Activated naive CD4-positive, alpha-beta T cell treated with anti-CD3 and anti-CD28 coated beads, Interleukin-2, amount 50 U/mL, for 24 hours (primary cell): ENCODE results near the gene ZFYVE9.
A peak's percentile ranks its signal among the peaks of the same experiment; 100 is the strongest.
"Not testable (repeated sequence)": the region's sequence is repeated elsewhere in the genome, so short reads cannot be mapped to it uniquely, and the experiment has no call there.

Experiments used
- H3K27ac Mint-ChIP-seq: one replicate; pipeline ENCODE4 v1.8.0; 2021; ENCODE audit warnings: mild to moderate bottlenecking, mixed read lengths
- H3K27me3 Mint-ChIP-seq: one replicate; pipeline ENCODE4 v1.8.0; 2021; ENCODE audit warnings: mixed read lengths
- H3K36me3 Mint-ChIP-seq: one replicate; pipeline ENCODE4 v1.8.0; 2021; ENCODE audit warnings: mixed read lengths
- H3K4me1 Mint-ChIP-seq: one replicate; pipeline ENCODE4 v1.8.0; 2021; ENCODE audit warnings: mixed read lengths
- H3K4me3 Mint-ChIP-seq: one replicate; pipeline ENCODE4 v1.8.0; 2021; ENCODE audit warnings: mild to moderate bottlenecking, mixed read lengths
- H3K9me3 Mint-ChIP-seq: one replicate; pipeline ENCODE4 v1.8.0; 2021; ENCODE audit warnings: mixed read lengths

The ZFYVE9 gene

GRCh38 chr1:52140633-52141512, 1.0 kb upstream of the ZFYVE9 start:
- no peaks in the 10 kb centered on the region for H3K27me3 Mint-ChIP-seq
- H3K4me1 Mint-ChIP-seq, result peaks cover 53% of the 10 kb centered on the region
- peak overlapping the region; percentile 71 for H3K4me3 Mint-ChIP-seq
- H3K36me3 Mint-ChIP-seq, result peaks cover 2% of the 10 kb centered on the region
- H3K27ac Mint-ChIP-seq, result peak overlapping the region; percentile 96
- H3K9me3 Mint-ChIP-seq, result no peaks in the 10 kb centered on the region

GRCh38 chr1:52142220-52143183, 613 bp downstream of the ZFYVE9 start:
- H3K27ac Mint-ChIP-seq, result peak overlapping the region; percentile 73

GRCh38 chr1:52145137-52145536, 3.2 kb downstream of the ZFYVE9 start:
- Mint-ChIP-seq H3K27ac (peak overlapping the region; percentile 39), H3K27me3 (no peaks in the 10 kb centered on the region), H3K36me3 (no peaks in the 10 kb centered on the region), H3K4me3 (peak overlapping the region; percentile 73), H3K4me1 (peaks cover 41% of the 10 kb centered on the region), H3K9me3 (no peaks in the 10 kb centered on the region)

More at GRCh38 chr1:52142220-52143183, 613 bp downstream of the ZFYVE9 start:
- Mint-ChIP-seq H3K4me3 (peak overlapping the region; percentile 93), H3K36me3 (no peaks in the 10 kb centered on the region), H3K4me1 (peaks cover 56% of the 10 kb centered on the region), H3K27me3 (no peaks in the 10 kb centered on the region), H3K9me3 (no peaks in the 10 kb centered on the region)

GRCh38 chr1:52150445-52150844, 8.6 kb downstream of the ZFYVE9 start:
- not testable (repeated sequence) for H3K9me3 Mint-ChIP-seq, H3K4me3 Mint-ChIP-seq, H3K36me3 Mint-ChIP-seq, H3K27ac Mint-ChIP-seq, H3K27me3 Mint-ChIP-seq
- peaks cover 13% of the 10 kb centered on the region for H3K4me1 Mint-ChIP-seq

- Mint-ChIP-seq H3K4me1 (peaks cover 17% of the 10 kb centered on the region), H3K27ac (no peak overlapping the region), H3K9me3 (no peaks in the 10 kb centered on the region), H3K27me3 (no peaks in the 10 kb centered on the region), H3K36me3 (no peaks in the 10 kb centered on the region), H3K4me3 (no peak overlapping the region)
Observed at GRCh38 chr1:52150946-52151345, 9.1 kb downstream of the ZFYVE9 start.

- peaks cover 14% of the 10 kb centered on the region for H3K4me1 Mint-ChIP-seq
- no peaks in the 10 kb centered on the region for H3K9me3 Mint-ChIP-seq
- no peak overlapping the region for H3K27ac Mint-ChIP-seq
- H3K4me3 Mint-ChIP-seq, result no peak overlapping the region
- H3K27me3 Mint-ChIP-seq, result no peaks in the 10 kb centered on the region
- H3K36me3 Mint-ChIP-seq, result no peaks in the 10 kb centered on the region
Observed at GRCh38 chr1:52152572-52152971, 10.7 kb downstream of the ZFYVE9 start.

GRCh38 chr1:52153010-52153409, 11.1 kb downstream of the ZFYVE9 start:
- no peaks in the 10 kb centered on the region for H3K9me3 Mint-ChIP-seq
- H3K4me1 Mint-ChIP-seq, result peaks cover 12% of the 10 kb centered on the region
- no peaks in the 10 kb centered on the region for H3K27me3 Mint-ChIP-seq
- no peaks in the 10 kb centered on the region for H3K36me3 Mint-ChIP-seq
- no peak overlapping the region for H3K4me3 Mint-ChIP-seq
- no peak overlapping the region for H3K27ac Mint-ChIP-seq

- H3K4me1 Mint-ChIP-seq, result peaks cover 12% of the 10 kb centered on the region
- H3K36me3 Mint-ChIP-seq, result no peaks in the 10 kb centered on the region
- no peaks in the 10 kb centered on the region for H3K27me3 Mint-ChIP-seq
- H3K27ac Mint-ChIP-seq, result no peak overlapping the region
- H3K9me3 Mint-ChIP-seq, result no peaks in the 10 kb centered on the region
- H3K4me3 Mint-ChIP-seq, result no peak overlapping the region
Observed at GRCh38 chr1:52153898-52154297, 12.0 kb downstream of the ZFYVE9 start.

- H3K27me3 Mint-ChIP-seq, result no peaks in the 10 kb centered on the region
- peaks cover 5% of the 10 kb centered on the region for H3K36me3 Mint-ChIP-seq
- H3K9me3 Mint-ChIP-seq, result no peaks in the 10 kb centered on the region
- peaks cover 16% of the 10 kb centered on the region for H3K4me1 Mint-ChIP-seq
- H3K4me3 Mint-ChIP-seq, result no peak overlapping the region
- no peak overlapping the region for H3K27ac Mint-ChIP-seq
Observed at GRCh38 chr1:52156460-52156859, 14.6 kb downstream of the ZFYVE9 start.

GRCh38 chr1:52157582-52157981, 15.7 kb downstream of the ZFYVE9 start:
- H3K27me3 Mint-ChIP-seq, result no peaks in the 10 kb centered on the region
- H3K9me3 Mint-ChIP-seq, result no peaks in the 10 kb centered on the region
- H3K27ac Mint-ChIP-seq, result no peak overlapping the region
- no peak overlapping the region for H3K4me3 Mint-ChIP-seq
- peaks cover 5% of the 10 kb centered on the region for H3K36me3 Mint-ChIP-seq
- peaks cover 15% of the 10 kb centered on the region for H3K4me1 Mint-ChIP-seq

- Mint-ChIP-seq H3K36me3 (peaks cover 7% of the 10 kb centered on the region), H3K27ac (no peak overlapping the region), H3K4me3 (no peak overlapping the region), H3K9me3 (no peaks in the 10 kb centered on the region), H3K27me3 (no peaks in the 10 kb centered on the region), H3K4me1 (peaks cover 10% of the 10 kb centered on the region)
Observed at GRCh38 chr1:52158218-52158617, 16.3 kb downstream of the ZFYVE9 start.

GRCh38 chr1:52159033-52159789, 17.3 kb downstream of the ZFYVE9 start:
- Mint-ChIP-seq H3K36me3 (peaks cover 7% of the 10 kb centered on the region), H3K9me3 (no peaks in the 10 kb centered on the region), H3K4me3 (no peak overlapping the region)

GRCh38 chr1:52162947-52163346, 21.1 kb downstream of the ZFYVE9 start:
- H3K9me3 Mint-ChIP-seq, result no peaks in the 10 kb centered on the region
- H3K27ac Mint-ChIP-seq, result no peak overlapping the region
- H3K27me3 Mint-ChIP-seq, result no peaks in the 10 kb centered on the region
- H3K36me3 Mint-ChIP-seq, result peaks cover 7% of the 10 kb centered on the region
- H3K4me1 Mint-ChIP-seq, result peaks cover 8% of the 10 kb centered on the region
- H3K4me3 Mint-ChIP-seq, result no peak overlapping the region

More at GRCh38 chr1:52159033-52159789, 17.3 kb downstream of the ZFYVE9 start:
- peaks cover 10% of the 10 kb centered on the region for H3K4me1 Mint-ChIP-seq
- H3K27ac Mint-ChIP-seq, result no peak overlapping the region
- H3K27me3 Mint-ChIP-seq, result no peaks in the 10 kb centered on the region

- peaks cover 3% of the 10 kb centered on the region for H3K4me1 Mint-ChIP-seq
- H3K27me3 Mint-ChIP-seq, result no peaks in the 10 kb centered on the region
- H3K27ac Mint-ChIP-seq, result no peak overlapping the region
- peaks cover 7% of the 10 kb centered on the region for H3K36me3 Mint-ChIP-seq
- H3K4me3 Mint-ChIP-seq, result no peak overlapping the region
- H3K9me3 Mint-ChIP-seq, result no peaks in the 10 kb centered on the region
Observed at GRCh38 chr1:52164604-52165003, 22.7 kb downstream of the ZFYVE9 start.
